HL-60 (cell line): ENCODE results near the gene TCF3.

ENCODE experiments used
- DNase-seq, 2 experiments: peaks; one replicate each; pipeline ENCODE4 v3.0.0-alpha.2; 2010 to 2020; ENCODE audit warnings: low read depth in 1 of 2, low spot score in 1 of 2
- H3K27ac ChIP-seq: fragments of 250-450 bp; sonication (Bioruptor Pico); replicated peaks from 2 replicates; pipeline ENCODE4 v1.5.1; 2020; ENCODE audit warnings: mild to moderate bottlenecking, moderate library complexity
- H3K27me3 ChIP-seq: fragments of 250-450 bp; sonication (Bioruptor Pico); 2 replicates; pipeline ENCODE4 v1.5.1; 2021; ENCODE audit warnings: mild to moderate bottlenecking, moderate library complexity; ENCODE audit not compliant: insufficient read depth, poor library complexity, severe bottlenecking
- H3K4me3 ChIP-seq: replicated peaks from 2 replicates; pipeline ENCODE4 v1.5.1; 2011; ENCODE audit warnings: mild to moderate bottlenecking, control low read depth, low read length; ENCODE audit not compliant: insufficient read depth
- CTCF ChIP-seq: IDR thresholded peaks from one replicate; pipeline ENCODE4 v1.5.1; 2011; ENCODE audit warnings: low read length, control low read depth, inconsistent platforms; ENCODE audit not compliant: insufficient read depth
- GABPA ChIP-seq: IDR thresholded peaks from 2 replicates; pipeline ENCODE4 v1.6.1; 2012; ENCODE audit warnings: low read depth
- POLR2AphosphoS5 ChIP-seq: IDR thresholded peaks from 2 replicates; pipeline ENCODE4 v1.6.1; 2012; ENCODE audit warnings: low read depth
- REST ChIP-seq: IDR thresholded peaks from 2 replicates; pipeline ENCODE4 v1.6.1; 2012; ENCODE audit warnings: low read depth; ENCODE audit not compliant: insufficient replicate concordance
- SPI1 ChIP-seq: IDR thresholded peaks from 2 replicates; pipeline ENCODE4 v1.6.1; 2012; ENCODE audit warnings: low read depth, mild to moderate bottlenecking, borderline replicate concordance

The TCF3 gene

GRCh38 chr19:1675633-1676350, 23.4 kb upstream of the TCF3 start:
- Histone ChIP-seq H3K4me3 (no peak overlapping the region), H3K27ac (no peak overlapping the region), H3K27me3 (peaks cover 23% of the 10 kb centered on the region)
- no peak for DNase-seq
- TF ChIP-seq CTCF (no peak), SPI1 (no peak), GABPA (no peak)

- Histone ChIP-seq H3K4me3 (no peak overlapping the region), H3K27ac (no peak overlapping the region), H3K27me3 (peaks cover 28% of the 10 kb centered on the region)
- TF ChIP-seq GABPA (no peak), REST (no peak), SPI1 (no peak), CTCF (no peak), POLR2AphosphoS5 (no peak)
- no peak for DNase-seq
These were observed 21.9 kb upstream of the TCF3 start for GRCh38 chr19:1674293-1674679.

- H3K4me3 ChIP-seq = no peak overlapping the region
- DNase-seq = no peak
- TF ChIP-seq GABPA = no peak
- peak; percentile 80 for TF ChIP-seq REST
- no peak for TF ChIP-seq CTCF
- H3K27ac ChIP-seq = no peak overlapping the region
- H3K27me3 ChIP-seq = peaks cover 33% of the 10 kb centered on the region
These were observed 21.4 kb upstream of the TCF3 start for GRCh38 chr19:1673645-1674292.
